Dedifferentiated amniotic fluid mesenchymal stem cell (primary cell): ENCODE data around the gene MCF2.
"Not testable (repeated sequence)": the region's sequence is repeated elsewhere in the genome, so short reads cannot be mapped to it uniquely, and the experiment has no call there.

Source experiments
- DNase-seq: peaks from one replicate; pipeline ENCODE4 v3.0.0-alpha.2; 2016; ENCODE audit errors: extremely low spot score

MCF2 gene

GRCh38 chrX:139708067-139708466, at the start of gene MCF2:
Gene MCF2 (minus strand): TSS chrX:139708167. CDS start chrX:139651744, 56,423 bp downstream.
- no peak for DNase-seq

GRCh38 chrX:139751053-139751452, 43.1 kb upstream of the MCF2 start:
- DNase-seq, result no peak

GRCh38 chrX:139750390-139750789, 42.4 kb upstream of the MCF2 start:
- DNase-seq, result no peak

GRCh38 chrX:139739138-139739537, 31.2 kb upstream of the MCF2 start:
- DNase-seq, result no peak

GRCh38 chrX:139738581-139738980, 30.6 kb upstream of the MCF2 start:
- no peak for DNase-seq

GRCh38 chrX:139736151-139736550, 28.2 kb upstream of the MCF2 start:
- no peak for DNase-seq

GRCh38 chrX:139734996-139735395, 27.0 kb upstream of the MCF2 start:
- no peak for DNase-seq

- no peak for DNase-seq
Measured at GRCh38 chrX:139725720-139726119, 17.8 kb upstream of the MCF2 start.

- no peak for DNase-seq
Measured at GRCh38 chrX:139724626-139725025, 16.7 kb upstream of the MCF2 start.

- no peak for DNase-seq
Measured at GRCh38 chrX:139720979-139721378, 13.0 kb upstream of the MCF2 start.

- no peak for DNase-seq
Measured at GRCh38 chrX:139720136-139720535, 12.2 kb upstream of the MCF2 start.

- no peak for DNase-seq
Measured at GRCh38 chrX:139702658-139703057, 5.3 kb downstream of the MCF2 start.

- no peak for DNase-seq
Measured at GRCh38 chrX:139692908-139693307, 15.1 kb downstream of the MCF2 start.

GRCh38 chrX:139692506-139692849, 15.5 kb downstream of the MCF2 start:
- DNase-seq, result no peak

- DNase-seq, result no peak
Measured at GRCh38 chrX:139691843-139692505, 16.0 kb downstream of the MCF2 start.

- DNase-seq, result no peak
Measured at GRCh38 chrX:139691493-139691842, 16.5 kb downstream of the MCF2 start.

- DNase-seq, result not testable (repeated sequence)
Measured at GRCh38 chrX:139685175-139685574, 22.8 kb downstream of the MCF2 start.

- no peak for DNase-seq
Measured at GRCh38 chrX:139680356-139680755, 27.6 kb downstream of the MCF2 start.

- DNase-seq, result no peak
Measured at GRCh38 chrX:139647597-139647996, 60.4 kb downstream of the MCF2 start.

GRCh38 chrX:139642241-139642927, 65.6 kb downstream of the MCF2 start:
- no peak for DNase-seq

GRCh38 chrX:139640259-139640658, 67.7 kb downstream of the MCF2 start:
- no peak for DNase-seq

GRCh38 chrX:139639253-139639652, 68.7 kb downstream of the MCF2 start:
- DNase-seq, result no peak

- no peak for DNase-seq
Measured at GRCh38 chrX:139600105-139600504, 107.9 kb downstream of the MCF2 start.

- DNase-seq, result no peak
Measured at GRCh38 chrX:139596068-139596467, 111.9 kb downstream of the MCF2 start.
